PC-3 (cell line): Measurements from ENCODE around the gene ELAVL4. TPM values are rescaled to one million over a fixed set of nuclear protein-coding genes. Genes with fewer than 3 reads are reported as not detected.

Source experiments
- ATAC-seq: fragments of 200-7000 bp; cut with Tn5 transposase; 2 replicates; pipeline ENCODE4 v1.9.1; 2020; ENCODE audit warnings: mild to moderate bottlenecking, moderate library complexity
- BruUV-seq: library from RNA; stranded (reverse); fragments of 400-500 nt; replicated peaks from 2 replicates; lab custom pipeline; 2021; lab: Mats Ljungman, UMichigan
- CTCF ChIA-PET: fragments of 300-600 bp; sonication (Branson Sonifier 250); formaldehyde crosslinking; loops from one replicate; lab custom pipeline; 2022; ENCODE audit warnings: antibody characterized with exemption; lab: Charles Lee
- POLR2A ChIA-PET: fragments of 300-600 bp; sonication (Branson Sonifier 250); formaldehyde crosslinking; loops from one replicate; lab custom pipeline; 2022; ENCODE audit warnings: antibody characterized with exemption; ENCODE audit not compliant: unreplicated experiment; lab: Charles Lee
- DNase-seq: peaks from one replicate; pipeline ENCODE4 v3.0.0-alpha.2; 2015
- H2AFZ ChIP-seq: fragments of 300-600 bp; sonication (generic); 2 replicates; pipeline ENCODE4 v1.6.0; 2016; ENCODE audit warnings: antibody characterized with exemption, low read length
- H3F3A ChIP-seq: fragments of 300-600 bp; sonication (generic); one replicate; pipeline ENCODE4 v1.6.0; 2017; ENCODE audit warnings: antibody characterized with exemption, low read length, control low read depth, mild to moderate bottlenecking; ENCODE audit not compliant: unreplicated experiment
- H3K27ac ChIP-seq: fragments of 300-600 bp; sonication (generic); 2 replicates; pipeline ENCODE4 v1.5.1; 2016; ENCODE audit warnings: mild to moderate bottlenecking, low read length
- H3K27me3 ChIP-seq: fragments of 300-600 bp; sonication (generic); 2 replicates; pipeline ENCODE4 v1.6.1; 2016; ENCODE audit warnings: low read length, mixed read lengths
- H3K36me3 ChIP-seq: fragments of 300-600 bp; sonication (generic); 2 replicates; pipeline ENCODE4 v1.6.1; 2016; ENCODE audit warnings: low read depth, mixed run types, low read length, mixed read lengths
- H3K4me1 ChIP-seq: fragments of 300-600 bp; sonication (generic); 2 replicates; pipeline ENCODE4 v1.5.1; 2016; ENCODE audit warnings: low read length; ENCODE audit not compliant: insufficient read depth
- H3K4me2 ChIP-seq: fragments of 300-600 bp; sonication (generic); 2 replicates; pipeline ENCODE4 v1.6.0; 2016; ENCODE audit warnings: low read length
- H3K4me3 ChIP-seq: fragments of 300-600 bp; sonication (generic); 2 replicates; pipeline ENCODE4 v1.5.1; 2016; ENCODE audit warnings: mild to moderate bottlenecking, low read length, mixed read lengths
- H3K79me2 ChIP-seq: fragments of 300-600 bp; sonication (generic); 2 replicates; pipeline ENCODE4 v1.6.1; 2017; ENCODE audit warnings: low read length, mixed read lengths
- H3K9ac ChIP-seq: fragments of 300-600 bp; sonication (generic); 2 replicates; pipeline ENCODE4 v1.6.0; 2016; ENCODE audit warnings: mild to moderate bottlenecking, low read length
- H3K9me2 ChIP-seq: fragments of 300-600 bp; sonication (generic); replicated peaks from 2 replicates; pipeline ENCODE4 v1.6.1; 2016; ENCODE audit warnings: mixed run types, low read length, mixed read lengths
- H3K9me3 ChIP-seq: fragments of 300-600 bp; sonication (generic); 2 replicates; pipeline ENCODE4 v1.6.1; 2016; ENCODE audit warnings: low read length, mixed read lengths
- H4K20me1 ChIP-seq: fragments of 300-600 bp; sonication (generic); 2 replicates; pipeline ENCODE4 v1.6.1; 2016; ENCODE audit warnings: low read length, mixed read lengths
- EZH2 ChIP-seq: fragments of 300-600 bp; sonication (generic); IDR thresholded peaks from one replicate; pipeline ENCODE4 v1.6.1; 2017; ENCODE audit warnings: antibody characterized with exemption, mild to moderate bottlenecking, low read length; ENCODE audit not compliant: unreplicated experiment
- EZH2phosphoT487 ChIP-seq: fragments of 300-600 bp; sonication (generic); IDR thresholded peaks from 2 replicates; pipeline ENCODE4 v1.6.1; 2018; ENCODE audit warnings: mild to moderate bottlenecking, antibody characterized with exemption, low read length, borderline replicate concordance
- intact Hi-C: fragments of 100-400 bp; cut with micrococcal nuclease; formaldehyde crosslinking; loops from 2 replicates; pipeline ENCODE4 v1.9.0; 2023
- total RNA-seq: library from RNA; depleted of rRNA; stranded (reverse); fragments of >200 nt; gene quantifications from 2 replicates; pipeline ENCODE4 v1.2.3, GENCODE V29; 2014
- TF ChIP-seq, protein P1 (sequence below): fragments of 300-600 bp; sonication (generic); conservative IDR thresholded peaks from 2 replicates; pipeline ENCODE4 v1.5.1; 2017; ENCODE audit warnings: antibody characterized with exemption, low read depth, mild to moderate bottlenecking, low read length

The ELAVL4 gene
- total RNA-seq, 1 experiment from 2014 or later: not detected

DNA sequence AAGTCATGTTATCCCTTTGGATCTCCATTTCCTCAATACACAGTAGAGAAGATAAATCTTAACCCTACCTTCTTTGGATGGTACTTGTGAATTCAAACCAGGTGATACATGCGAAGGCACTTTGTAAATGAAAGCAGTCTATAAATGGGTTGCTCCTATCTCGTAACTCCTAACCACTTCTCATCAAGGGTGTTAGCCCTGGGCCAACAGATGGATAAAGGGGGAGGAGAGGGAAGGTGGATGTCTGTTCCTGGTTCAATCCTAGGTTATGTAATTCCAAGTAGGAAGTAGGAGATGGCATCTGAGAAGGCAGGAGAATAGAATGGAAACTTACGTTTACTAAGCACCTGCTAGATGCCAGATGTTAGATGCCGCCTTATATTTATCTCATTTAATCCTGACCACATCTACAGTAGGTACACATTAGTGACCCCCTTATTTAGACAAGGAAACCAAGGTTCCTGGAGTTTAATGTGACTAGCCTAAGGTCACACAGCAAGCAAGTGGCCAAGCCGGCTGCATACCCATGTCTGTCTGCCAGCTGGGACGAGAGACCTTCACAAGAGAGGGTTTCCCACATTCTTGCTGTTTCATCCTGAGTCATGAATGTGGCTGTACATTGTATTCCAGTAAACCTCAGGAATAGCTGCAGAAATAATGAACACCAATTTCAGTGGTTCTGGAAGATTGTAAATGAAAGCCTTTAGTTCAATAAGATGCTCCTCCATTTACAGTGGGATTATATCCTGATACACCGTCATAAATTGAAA is 47.7 kb downstream of the ELAVL4 start:
- Histone ChIP-seq H3K27me3 (no peaks in the 10 kb centered on the region), H3K9me3 (no peaks in the 10 kb centered on the region), H3F3A (no peaks in the 10 kb centered on the region), H3K27ac (no peak overlapping the region), H4K20me1 (no peaks in the 10 kb centered on the region), H3K79me2 (no peaks in the 10 kb centered on the region), H3K9me2 (no peaks in the 10 kb centered on the region), H2AFZ (no peak overlapping the region), H3K4me1 (no peaks in the 10 kb centered on the region), H3K36me3 (no peaks in the 10 kb centered on the region), H3K9ac (no peak overlapping the region), H3K4me2 (no peak overlapping the region), H3K4me3 (no peak overlapping the region)
- TF ChIP-seq, protein P1, sequence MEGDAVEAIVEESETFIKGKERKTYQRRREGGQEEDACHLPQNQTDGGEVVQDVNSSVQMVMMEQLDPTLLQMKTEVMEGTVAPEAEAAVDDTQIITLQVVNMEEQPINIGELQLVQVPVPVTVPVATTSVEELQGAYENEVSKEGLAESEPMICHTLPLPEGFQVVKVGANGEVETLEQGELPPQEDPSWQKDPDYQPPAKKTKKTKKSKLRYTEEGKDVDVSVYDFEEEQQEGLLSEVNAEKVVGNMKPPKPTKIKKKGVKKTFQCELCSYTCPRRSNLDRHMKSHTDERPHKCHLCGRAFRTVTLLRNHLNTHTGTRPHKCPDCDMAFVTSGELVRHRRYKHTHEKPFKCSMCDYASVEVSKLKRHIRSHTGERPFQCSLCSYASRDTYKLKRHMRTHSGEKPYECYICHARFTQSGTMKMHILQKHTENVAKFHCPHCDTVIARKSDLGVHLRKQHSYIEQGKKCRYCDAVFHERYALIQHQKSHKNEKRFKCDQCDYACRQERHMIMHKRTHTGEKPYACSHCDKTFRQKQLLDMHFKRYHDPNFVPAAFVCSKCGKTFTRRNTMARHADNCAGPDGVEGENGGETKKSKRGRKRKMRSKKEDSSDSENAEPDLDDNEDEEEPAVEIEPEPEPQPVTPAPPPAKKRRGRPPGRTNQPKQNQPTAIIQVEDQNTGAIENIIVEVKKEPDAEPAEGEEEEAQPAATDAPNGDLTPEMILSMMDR: no peak
- TF ChIP-seq EZH2: no peak
- TF ChIP-seq EZH2phosphoT487: no peak
- intact Hi-C loops: no loop called here
- ATAC-seq (no peak), DNase-seq (peak; percentile 35)
- POLR2A ChIA-PET: no interaction called here
- CTCF ChIA-PET: no interaction called here
- no TSS peak for BruUV-seq

DNA sequence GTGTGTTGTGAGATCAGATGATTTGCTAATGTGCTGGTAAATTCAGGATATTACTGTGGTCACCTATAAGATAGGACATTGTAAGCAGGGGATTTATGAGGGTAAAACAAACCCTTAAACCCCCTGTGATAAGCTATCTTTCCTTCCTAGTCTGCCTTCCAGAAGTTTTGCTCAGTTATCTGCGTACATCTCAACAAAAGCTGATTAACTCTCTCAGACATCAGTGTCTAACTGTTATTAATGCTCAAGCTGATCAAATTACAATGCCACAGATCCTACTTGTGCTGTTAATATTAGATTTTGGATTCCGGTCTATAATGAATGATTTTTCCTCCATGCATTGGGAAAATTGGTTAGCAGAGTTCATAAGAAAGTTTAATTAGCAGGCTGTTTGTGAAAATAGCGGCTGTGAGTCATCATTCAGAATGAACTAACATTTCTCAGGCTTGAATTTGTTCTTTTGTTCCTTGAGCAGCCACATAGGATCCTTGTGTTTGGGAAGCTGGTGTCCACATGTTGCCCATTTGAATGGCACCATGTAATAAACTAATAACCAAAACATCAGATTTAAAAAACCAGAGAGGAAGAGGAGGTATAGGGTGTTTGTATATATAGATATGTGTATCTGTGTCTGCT is 48.7 kb downstream of the ELAVL4 start:
- no peak for DNase-seq
- POLR2A ChIA-PET: no interaction called here
- Histone ChIP-seq H3K36me3 (no peaks in the 10 kb centered on the region), H3K4me2 (no peak overlapping the region), H3K9ac (no peak overlapping the region), H3F3A (no peaks in the 10 kb centered on the region), H3K4me3 (no peak overlapping the region), H3K27me3 (no peaks in the 10 kb centered on the region), H2AFZ (no peak overlapping the region), H3K27ac (no peak overlapping the region), H3K79me2 (no peaks in the 10 kb centered on the region), H3K9me3 (no peaks in the 10 kb centered on the region), H4K20me1 (no peaks in the 10 kb centered on the region), H3K4me1 (no peaks in the 10 kb centered on the region), H3K9me2 (no peaks in the 10 kb centered on the region)
- intact Hi-C loops: no loop called here
- TF ChIP-seq EZH2phosphoT487 (no peak), EZH2 (no peak)
- TF ChIP-seq, protein P1: no peak
- no TSS peak for BruUV-seq
- no peak for ATAC-seq
- CTCF ChIA-PET: no interaction called here

DNA sequence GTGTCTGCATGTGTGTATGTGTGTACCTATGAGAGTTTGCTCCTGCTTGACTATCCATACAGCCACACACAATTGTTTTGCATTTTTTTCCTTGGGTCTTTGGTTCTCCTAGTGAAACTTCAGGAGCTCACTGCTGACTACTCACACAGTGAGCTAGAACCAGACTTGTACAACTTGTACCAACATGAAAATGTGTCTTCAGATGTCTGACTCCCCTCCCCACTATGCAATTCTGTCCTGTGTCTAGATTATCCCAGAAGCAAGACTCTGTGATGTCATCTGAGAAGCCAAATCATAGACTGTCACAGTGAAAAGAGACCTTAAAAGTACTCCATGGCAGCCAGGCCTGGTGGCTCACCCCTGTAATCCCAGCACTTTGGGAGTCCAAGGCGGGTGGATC is 49.7 kb downstream of the ELAVL4 start:
- ChIA-PET CTCF (no interaction called here), POLR2A (no interaction called here)
- no peak overlapping the region for H3K27ac ChIP-seq
- no TSS peak for BruUV-seq
- no peaks in the 10 kb centered on the region for H3K27me3 ChIP-seq
- H3K79me2 ChIP-seq: no peaks in the 10 kb centered on the region
- no peaks in the 10 kb centered on the region for H3K4me1 ChIP-seq
- ATAC-seq (no peak), DNase-seq (no peak)
- H3K36me3 ChIP-seq: no peaks in the 10 kb centered on the region
- no peaks in the 10 kb centered on the region for H3F3A ChIP-seq
- intact Hi-C loops: no loop called here
- no peak overlapping the region for H3K4me3 ChIP-seq
- no peak for TF ChIP-seq EZH2
- no peak for TF ChIP-seq EZH2phosphoT487
- TF ChIP-seq, protein P1: no peak
- no peak overlapping the region for H3K4me2 ChIP-seq
- no peak overlapping the region for H3K9ac ChIP-seq
- H3K9me2 ChIP-seq: no peaks in the 10 kb centered on the region
- no peaks in the 10 kb centered on the region for H3K9me3 ChIP-seq
- H4K20me1 ChIP-seq: no peaks in the 10 kb centered on the region
- H2AFZ ChIP-seq: no peak overlapping the region
